Astrocyte (in vitro differentiated cells and primary cell): ENCODE data around the gene ITGB2. TPM values are rescaled to one million over a fixed set of nuclear protein-coding genes. Genes with fewer than 3 reads are reported as not detected.

ENCODE experiments used
- DNase-seq: peaks from one replicate; pipeline ENCODE4 v3.0.0-alpha.2; 2010; ENCODE audit warnings: low read depth
- FAIRE-seq: peaks from 2 replicates; lab custom pipeline; 2011; peaks lifted over from hg19 to GRCh38; lab: Jason Lieb, UNC
- H2AFZ ChIP-seq: 2 replicates; pipeline ENCODE4 v1.6.0; 2012; ENCODE audit warnings: low read depth, low read length, inconsistent platforms
- H3K27ac ChIP-seq: 2 replicates; pipeline ENCODE4 v1.5.1; 2011; ENCODE audit warnings: low read depth, low read length, inconsistent platforms
- H3K27me3 ChIP-seq: 2 replicates; pipeline ENCODE4 v1.6.0; 2011; ENCODE audit warnings: low read length, inconsistent platforms; ENCODE audit not compliant: insufficient read depth
- H3K36me3 ChIP-seq: 2 replicates; pipeline ENCODE4 v1.5.1; 2011; ENCODE audit warnings: low read length, inconsistent platforms; ENCODE audit not compliant: insufficient read depth
- H3K4me1 ChIP-seq: 2 replicates; pipeline ENCODE4 v1.5.1; 2011; ENCODE audit warnings: low read length, inconsistent platforms; ENCODE audit not compliant: insufficient read depth
- H3K4me2 ChIP-seq: 2 replicates; pipeline ENCODE4 v1.6.0; 2012; ENCODE audit warnings: low read length, inconsistent platforms
- H3K4me3 ChIP-seq: 2 replicates; pipeline ENCODE4 v1.5.1; 2011; ENCODE audit warnings: low read depth, mild to moderate bottlenecking, low read length, inconsistent platforms; ENCODE audit not compliant: insufficient read depth
- H3K79me2 ChIP-seq: 2 replicates; pipeline ENCODE4 v1.6.0; 2012; ENCODE audit warnings: mild to moderate bottlenecking, low read length, inconsistent platforms; ENCODE audit not compliant: insufficient read depth
- H3K9ac ChIP-seq: 2 replicates; pipeline ENCODE4 v1.6.0; 2012; ENCODE audit warnings: mild to moderate bottlenecking, low read length, inconsistent platforms
- H3K9me3 ChIP-seq: 2 replicates; pipeline ENCODE4 v1.5.1; 2012; ENCODE audit warnings: low read depth, mild to moderate bottlenecking, low read length, inconsistent platforms; ENCODE audit not compliant: insufficient read depth
- H4K20me1 ChIP-seq: 2 replicates; pipeline ENCODE4 v1.6.0; 2012; ENCODE audit warnings: low read length, inconsistent platforms; ENCODE audit not compliant: insufficient read depth
- H3K27ac Mint-ChIP-seq: one replicate; pipeline ENCODE4 v1.8.0; 2021; ENCODE audit warnings: mild to moderate bottlenecking, mixed read lengths; ENCODE audit not compliant: unreplicated experiment
- H3K27me3 Mint-ChIP-seq: one replicate; pipeline ENCODE4 v1.8.0; 2021; ENCODE audit warnings: low read depth, mixed read lengths; ENCODE audit not compliant: unreplicated experiment
- H3K36me3 Mint-ChIP-seq: one replicate; pipeline ENCODE4 v1.8.0; 2021; ENCODE audit warnings: low read depth, mixed read lengths; ENCODE audit not compliant: unreplicated experiment
- H3K4me1 Mint-ChIP-seq: one replicate; pipeline ENCODE4 v1.8.0; 2021; ENCODE audit warnings: low read depth, mixed read lengths; ENCODE audit not compliant: unreplicated experiment
- H3K4me3 Mint-ChIP-seq: one replicate; pipeline ENCODE4 v1.8.0; 2021; ENCODE audit warnings: mild to moderate bottlenecking, moderate library complexity, mixed read lengths; ENCODE audit not compliant: unreplicated experiment
- H3K9me3 Mint-ChIP-seq: one replicate; pipeline ENCODE4 v1.8.0; 2021; ENCODE audit warnings: mild to moderate bottlenecking, mixed read lengths; ENCODE audit not compliant: unreplicated experiment
- CTCF ChIP-seq: IDR thresholded peaks from 2 replicates; pipeline ENCODE4 v1.5.1; 2011; ENCODE audit warnings: low read depth, mild to moderate bottlenecking, inconsistent platforms, low read length, moderate library complexity; ENCODE audit not compliant: insufficient read depth
- EZH2 ChIP-seq: IDR thresholded peaks from 2 replicates; pipeline ENCODE4 v1.6.1; 2012; ENCODE audit warnings: mild to moderate bottlenecking, low read length, inconsistent platforms; ENCODE audit not compliant: insufficient read depth
- total RNA-seq: library from RNA; stranded (reverse); gene quantifications from 2 replicates; pipeline ENCODE4 v1.2.1, GENCODE V29; 2021

The ITGB2 gene
- total RNA-seq, 1 donor from 2014 or later: 0.61 TPM

GRCh38 chr21:44905728-44906090 is 15.0 kb downstream of the ITGB2 start:
- Histone ChIP-seq H3K4me1 (no peaks in the 10 kb centered on the region), H3K27ac (no peak overlapping the region), H3K4me2 (no peak overlapping the region), H3K79me2 (no peaks in the 10 kb centered on the region), H2AFZ (no peak overlapping the region), H3K36me3 (no peaks in the 10 kb centered on the region), H3K9ac (no peak overlapping the region), H3K27me3 (peaks cover 22% of the 10 kb centered on the region), H3K9me3 (no peaks in the 10 kb centered on the region), H3K4me3 (no peak overlapping the region), H4K20me1 (no peaks in the 10 kb centered on the region)
- FAIRE-seq (no peak), DNase-seq (no peak)
- TF ChIP-seq EZH2 (no peak), CTCF (no peak)
- peaks cover 3% of the 10 kb centered on the region for H3K9me3 Mint-ChIP-seq
- peaks cover 70% of the 10 kb centered on the region for H3K27me3 Mint-ChIP-seq
- H3K36me3 Mint-ChIP-seq: no peaks in the 10 kb centered on the region
- H3K4me1 Mint-ChIP-seq: no peaks in the 10 kb centered on the region
- H3K27ac Mint-ChIP-seq: no peak overlapping the region
- no peak overlapping the region for H3K4me3 Mint-ChIP-seq

- H4K20me1 ChIP-seq: no peaks in the 10 kb centered on the region
- no peaks in the 10 kb centered on the region for H3K4me1 Mint-ChIP-seq
- no peak overlapping the region for H3K4me3 ChIP-seq
- no peaks in the 10 kb centered on the region for H3K4me1 ChIP-seq
- peaks cover 3% of the 10 kb centered on the region for H3K9me3 Mint-ChIP-seq
- H3K4me3 Mint-ChIP-seq: no peak overlapping the region
- DNase-seq: no peak
- no peak overlapping the region for H2AFZ ChIP-seq
- no peak for TF ChIP-seq EZH2
- TF ChIP-seq CTCF: no peak
- H3K27me3 Mint-ChIP-seq: peaks cover 72% of the 10 kb centered on the region
- no peaks in the 10 kb centered on the region for H3K36me3 Mint-ChIP-seq
- no peaks in the 10 kb centered on the region for H3K36me3 ChIP-seq
- H3K27ac ChIP-seq: no peak overlapping the region
- FAIRE-seq: no peak
- peaks cover 22% of the 10 kb centered on the region for H3K27me3 ChIP-seq
- no peak overlapping the region for H3K27ac Mint-ChIP-seq
- H3K4me2 ChIP-seq: no peak overlapping the region
- H3K79me2 ChIP-seq: no peaks in the 10 kb centered on the region
- H3K9ac ChIP-seq: no peak overlapping the region
- no peaks in the 10 kb centered on the region for H3K9me3 ChIP-seq
Observed at GRCh38 chr21:44905016-44905727, 15.5 kb downstream of the ITGB2 start.

- Histone ChIP-seq H4K20me1 (no peaks in the 10 kb centered on the region), H3K4me2 (no peak overlapping the region), H3K4me3 (no peak overlapping the region), H3K4me1 (no peaks in the 10 kb centered on the region), H3K27ac (no peak overlapping the region), H3K9ac (no peak overlapping the region), H3K9me3 (no peaks in the 10 kb centered on the region), H3K27me3 (peaks cover 15% of the 10 kb centered on the region), H3K79me2 (no peaks in the 10 kb centered on the region), H2AFZ (no peak overlapping the region), H3K36me3 (no peaks in the 10 kb centered on the region)
- H3K36me3 Mint-ChIP-seq: no peaks in the 10 kb centered on the region
- H3K9me3 Mint-ChIP-seq: peaks cover 3% of the 10 kb centered on the region
- no peak for FAIRE-seq
- peaks cover 70% of the 10 kb centered on the region for H3K27me3 Mint-ChIP-seq
- peak overlapping the region; percentile 0 for H3K27ac Mint-ChIP-seq
- H3K4me1 Mint-ChIP-seq: no peaks in the 10 kb centered on the region
- DNase-seq: no peak
- no peak for TF ChIP-seq CTCF
- TF ChIP-seq EZH2: no peak
- peak overlapping the region; percentile 7 for H3K4me3 Mint-ChIP-seq
Observed at GRCh38 chr21:44904141-44904923, 16.4 kb downstream of the ITGB2 start.
